Calu3 (cell line): ENCODE data around the gene SPDYE3. TPM values are rescaled to one million over a fixed set of nuclear protein-coding genes. Genes with fewer than 3 reads are reported as not detected.
A peak's percentile ranks its signal among the peaks of the same experiment; 100 is the strongest.
"Not testable (repeated sequence)": the region's sequence is repeated elsewhere in the genome, so short reads cannot be mapped to it uniquely, and the experiment has no call there.

Source experiments
- BruUV-seq: library from RNA; stranded (reverse); fragments of 400-500 nt; replicated peaks from 2 replicates; lab custom pipeline; 2021; lab: Mats Ljungman, UMichigan
- CTCF ChIA-PET: fragments of 300-600 bp; sonication (Branson Sonifier 250); formaldehyde crosslinking; loops from one replicate; lab custom pipeline; 2022; ENCODE audit warnings: antibody characterized with exemption; lab: Charles Lee
- DNase-seq: peaks from one replicate; pipeline ENCODE4 v3.0.0; 2022
- H3K27ac Mint-ChIP-seq: one replicate; pipeline ENCODE4 v1.8.0; 2022; ENCODE audit warnings: mixed read lengths; ENCODE audit not compliant: unreplicated experiment
- H3K27me3 Mint-ChIP-seq: one replicate; pipeline ENCODE4 v1.8.0; 2022; ENCODE audit warnings: mixed read lengths; ENCODE audit not compliant: unreplicated experiment
- H3K36me3 Mint-ChIP-seq: one replicate; pipeline ENCODE4 v1.8.0; 2022; ENCODE audit warnings: mild to moderate bottlenecking, moderate library complexity, mixed read lengths; ENCODE audit not compliant: insufficient read depth, unreplicated experiment
- H3K4me1 Mint-ChIP-seq: one replicate; pipeline ENCODE4 v1.8.0; 2022; ENCODE audit warnings: mild to moderate bottlenecking, low read depth, mixed read lengths; ENCODE audit not compliant: unreplicated experiment
- H3K4me3 Mint-ChIP-seq: one replicate; pipeline ENCODE4 v1.8.0; 2022; ENCODE audit warnings: mild to moderate bottlenecking, low read depth, moderate library complexity, mixed read lengths; ENCODE audit not compliant: unreplicated experiment
- H3K9me3 Mint-ChIP-seq: one replicate; pipeline ENCODE4 v1.8.0; 2022; ENCODE audit warnings: low read depth, mixed read lengths; ENCODE audit not compliant: unreplicated experiment
- CTCF ChIP-seq: fragments of 200-600 bp; IDR thresholded peaks from one replicate; pipeline ENCODE4 v1.8.0; 2022; ENCODE audit warnings: antibody characterized with exemption; ENCODE audit not compliant: unreplicated experiment
- intact Hi-C: fragments of 100-400 bp; cut with micrococcal nuclease; formaldehyde crosslinking; loops from one replicate; pipeline ENCODE4 v1.10.0; 2022; ENCODE audit not compliant: unreplicated experiment
- total RNA-seq: library from RNA; stranded (reverse); gene quantifications from 2 replicates; pipeline ENCODE4 v1.2.3, GENCODE V29; 2022

Gene SPDYE3
- total RNA-seq, 1 experiment from 2014 or later = not detected

- Mint-ChIP-seq H3K27ac (no peak within 1 kb of the TSS), H3K4me1 (no peaks in the 10 kb centered on the region), H3K36me3 (peaks cover 33% of the 10 kb centered on the region), H3K4me3 (no peak within 1 kb of the TSS), H3K9me3 (no peaks in the 10 kb centered on the region), H3K27me3 (no peaks in the 10 kb centered on the region)
- intact Hi-C loops = no loop called here
- CTCF ChIA-PET = no interaction called here
- no TSS peak for BruUV-seq
- DNase-seq = no peak
- no peak for TF ChIP-seq CTCF
Observed at GRCh38 chr7:100358027-100358856, 50.7 kb downstream of the SPDYE3 start, which contains the start of gene PILRB. TSS of gene PILRB (plus strand) at chr7:100358117. CDS start at chr7:100358303, 186 bp downstream.

- H3K9me3 Mint-ChIP-seq = no peaks in the 10 kb centered on the region
- no peaks in the 10 kb centered on the region for H3K4me1 Mint-ChIP-seq
- H3K36me3 Mint-ChIP-seq = peaks cover 39% of the 10 kb centered on the region
- TF ChIP-seq CTCF = no peak
- H3K4me3 Mint-ChIP-seq = no peak overlapping the region
- CTCF ChIA-PET = no interaction called here
- no TSS peak for BruUV-seq
- no peak overlapping the region for H3K27ac Mint-ChIP-seq
- no peaks in the 10 kb centered on the region for H3K27me3 Mint-ChIP-seq
- DNase-seq = no peak
- intact Hi-C loops = no loop called here
Observed at GRCh38 chr7:100358857-100359212, 51.3 kb downstream of the SPDYE3 start.

- Mint-ChIP-seq H3K4me3 (no peak overlapping the region), H3K27ac (peak overlapping the region; percentile 16)
- intact Hi-C loops = no loop called here
Observed at GRCh38 chr7:100360135-100360854, 52.8 kb downstream of the SPDYE3 start.

GRCh38 chr7:100363098-100363497 is 55.6 kb downstream of the SPDYE3 start:
- TF ChIP-seq CTCF = no peak
- no peak overlapping the region for H3K4me3 Mint-ChIP-seq
- no peaks in the 10 kb centered on the region for H3K27me3 Mint-ChIP-seq
- H3K4me1 Mint-ChIP-seq = no peaks in the 10 kb centered on the region
- CTCF ChIA-PET = no interaction called here
- no peak overlapping the region for H3K27ac Mint-ChIP-seq
- BruUV-seq = no TSS peak
- intact Hi-C loops = no loop called here
- H3K9me3 Mint-ChIP-seq = no peaks in the 10 kb centered on the region
- H3K36me3 Mint-ChIP-seq = peaks cover 62% of the 10 kb centered on the region
- no peak for DNase-seq

More at GRCh38 chr7:100360135-100360854, 52.8 kb downstream of the SPDYE3 start:
- no TSS peak for BruUV-seq
- H3K27me3 Mint-ChIP-seq = no peaks in the 10 kb centered on the region
- H3K9me3 Mint-ChIP-seq = no peaks in the 10 kb centered on the region
- CTCF ChIA-PET = no interaction called here
- no peak for DNase-seq
- peaks cover 47% of the 10 kb centered on the region for H3K36me3 Mint-ChIP-seq
- no peaks in the 10 kb centered on the region for H3K4me1 Mint-ChIP-seq
- no peak for TF ChIP-seq CTCF

GRCh38 chr7:100363797-100364196 is 56.3 kb downstream of the SPDYE3 start:
- BruUV-seq, H3K4me1 Mint-ChIP-seq, H3K27me3 Mint-ChIP-seq, intact Hi-C loops, H3K9me3 Mint-ChIP-seq, H3K27ac Mint-ChIP-seq, DNase-seq, H3K4me3 Mint-ChIP-seq: not testable (repeated sequence)
- CTCF ChIA-PET = interaction anchor here (0.6 kb wide), 1 partner anchor 935 kb away, joined by 4 read pairs; no protein-coding TSS in a partner anchor
- H3K36me3 Mint-ChIP-seq = peaks cover 62% of the 10 kb centered on the region
